HUDEP-2 (cell line): ENCODE data around the gene LCP2.

Experiments used
- DNase-seq, 76 experiments: peaks; one replicate each; lab custom pipeline; 2025; ENCODE audit not compliant: unreplicated experiment in 76 of 76; lab: John Stamatoyannopoulos, UW

LCP2 gene

DNA sequence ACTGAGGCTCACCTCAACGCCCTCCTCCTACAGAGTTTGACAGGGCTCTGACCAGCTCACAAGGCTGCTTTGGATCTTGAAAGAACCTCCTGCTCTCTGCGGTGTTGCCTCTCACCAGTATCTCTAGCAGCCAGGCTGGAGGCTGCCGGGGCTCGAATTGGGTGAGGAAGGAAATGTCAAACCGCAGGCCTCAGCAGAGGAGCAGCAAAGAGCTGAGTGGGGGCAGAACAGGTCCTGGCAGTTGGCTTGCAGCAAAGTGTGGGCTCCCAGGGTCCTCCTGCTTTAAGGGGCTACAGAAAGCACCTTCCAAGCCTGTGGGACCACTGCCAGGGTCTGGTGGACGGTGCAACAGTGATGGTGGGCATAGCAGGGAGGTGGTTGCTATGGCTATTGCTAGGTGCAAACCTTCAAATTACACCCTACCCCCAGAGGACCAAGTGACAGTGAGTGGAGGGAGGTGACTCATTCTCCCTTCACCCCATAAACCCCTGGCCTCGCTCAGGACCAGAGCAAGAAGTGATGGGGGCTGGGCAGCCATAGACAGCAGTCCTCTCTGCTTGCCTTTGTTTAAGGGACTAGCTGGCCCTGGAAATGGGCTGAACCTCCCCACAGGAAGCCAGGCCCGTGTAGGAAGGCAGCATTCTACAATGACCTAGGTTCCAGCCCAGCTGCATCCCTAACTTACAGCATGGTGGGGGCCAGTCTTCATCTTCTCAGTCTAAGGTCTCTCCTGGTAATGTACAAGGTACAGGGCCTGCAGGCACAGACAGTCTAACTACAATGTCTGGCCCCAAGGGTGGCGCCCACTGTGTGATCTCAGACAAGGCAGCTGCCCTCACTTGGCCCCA, 18.7 kb downstream of the LCP2 start:
- DNase-seq, result peak in 73 of 76 experiments; percentile 26 to 89 (median 71)

DNA sequence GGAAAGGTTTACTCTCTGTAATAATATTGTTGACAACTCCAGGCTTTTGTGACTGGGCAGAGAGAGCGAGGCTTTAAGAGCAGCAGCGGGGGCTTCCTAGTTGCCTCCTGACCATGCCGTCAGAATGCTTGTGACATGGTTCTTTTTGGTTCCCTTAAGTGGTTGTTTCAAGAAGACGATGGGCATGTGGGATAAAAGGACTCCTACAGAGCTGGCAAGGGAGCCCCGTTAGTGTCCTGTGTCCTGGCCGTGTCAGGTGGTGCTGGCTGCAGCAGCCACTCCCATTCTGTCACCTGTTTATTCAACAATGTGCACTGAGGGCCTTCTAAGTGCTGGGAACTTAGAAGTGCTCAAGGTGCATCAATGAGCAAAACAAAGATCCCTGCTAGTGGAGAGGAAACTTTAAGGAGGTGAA, 19.7 kb downstream of the LCP2 start:
- DNase-seq, result peak in 6 of 76 experiments; percentile 12 to 29 (median 22)

DNA sequence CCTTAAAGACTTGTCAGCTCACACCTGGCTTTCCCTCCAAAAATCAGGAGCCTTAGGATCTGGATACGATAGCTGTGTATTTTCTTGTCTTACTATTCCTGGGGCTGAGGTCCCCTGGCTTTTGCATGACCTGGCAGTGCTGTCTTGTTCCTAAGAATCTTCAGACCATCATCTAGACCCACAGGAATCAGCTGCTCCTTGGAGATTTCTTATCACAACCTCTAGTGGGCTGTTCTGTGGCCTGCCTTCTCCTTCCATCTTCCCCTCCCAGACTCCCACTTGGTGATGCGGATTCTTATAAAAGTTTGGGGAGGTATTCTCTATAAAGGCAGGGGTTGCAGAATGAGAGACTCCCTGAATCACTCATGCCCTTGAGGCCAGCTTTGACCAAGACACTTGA, 21.4 kb downstream of the LCP2 start:
- DNase-seq, result no peak

DNA sequence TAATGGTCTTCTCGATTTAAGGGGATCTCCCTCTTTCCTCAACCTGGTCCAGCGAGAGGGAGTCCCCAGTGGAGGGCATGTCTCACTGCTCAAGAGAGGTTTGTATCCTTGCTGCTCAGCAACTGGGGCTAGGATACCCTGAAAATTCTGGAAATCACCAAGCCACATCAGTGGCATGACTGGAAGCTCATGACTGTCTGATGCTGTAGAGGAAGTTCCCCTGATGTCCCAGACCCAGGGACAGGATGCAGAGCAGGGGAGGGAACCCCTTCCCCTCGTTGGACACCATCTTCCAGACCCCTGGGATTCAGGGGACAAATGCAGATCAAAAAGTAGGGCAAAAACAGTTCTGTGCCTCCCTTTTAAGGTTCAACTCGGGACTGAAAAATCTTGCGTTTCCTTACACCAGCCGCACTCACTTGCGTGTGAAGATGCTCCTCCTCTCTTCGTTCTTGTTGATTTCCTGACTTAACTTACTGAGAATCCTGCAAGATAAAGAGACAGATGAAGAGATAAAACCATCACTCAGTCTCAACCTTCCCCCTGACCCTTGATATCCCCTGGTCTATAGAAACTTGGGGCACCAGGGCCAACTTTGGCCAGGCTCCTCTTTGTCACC, 22.1 kb downstream of the LCP2 start:
- no peak for DNase-seq

DNA sequence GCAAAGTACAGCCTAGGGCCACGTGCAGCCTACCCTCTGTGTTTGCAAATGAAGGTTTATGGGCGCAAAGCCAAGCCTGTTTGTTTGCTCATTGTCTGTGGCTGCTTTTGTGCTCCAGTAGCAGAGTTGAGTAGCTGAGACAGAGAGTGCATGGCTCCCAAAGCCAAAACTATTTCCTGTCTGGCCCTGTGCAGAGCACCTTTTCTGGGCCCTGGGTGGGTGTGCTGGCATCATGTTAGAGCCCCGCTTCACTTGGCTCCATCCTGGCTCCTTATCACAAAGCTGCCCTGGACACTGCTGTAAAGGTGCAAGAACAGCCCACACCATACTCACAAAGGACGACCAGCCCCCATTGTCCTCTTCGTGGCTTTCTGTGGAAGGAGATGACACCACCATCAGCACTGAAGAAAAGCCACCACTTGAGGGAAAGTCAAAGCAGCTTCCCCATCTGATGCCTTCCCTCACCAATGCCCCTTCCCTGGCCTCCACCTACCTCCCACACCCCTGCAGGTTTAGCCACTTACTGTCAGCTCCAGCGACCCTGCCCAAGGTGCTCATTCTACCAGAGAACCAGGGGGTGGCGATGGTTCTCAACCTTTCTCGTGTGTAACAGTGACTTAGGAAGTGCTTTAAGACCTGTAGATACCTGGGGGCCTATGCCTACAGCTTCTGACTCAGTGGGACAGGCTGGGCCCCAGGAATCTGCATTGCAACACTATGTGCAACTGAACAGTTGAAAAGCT, 23.4 kb downstream of the LCP2 start:
- peak in 63 of 76 experiments; percentile 4 to 69 (median 39) for DNase-seq

DNA sequence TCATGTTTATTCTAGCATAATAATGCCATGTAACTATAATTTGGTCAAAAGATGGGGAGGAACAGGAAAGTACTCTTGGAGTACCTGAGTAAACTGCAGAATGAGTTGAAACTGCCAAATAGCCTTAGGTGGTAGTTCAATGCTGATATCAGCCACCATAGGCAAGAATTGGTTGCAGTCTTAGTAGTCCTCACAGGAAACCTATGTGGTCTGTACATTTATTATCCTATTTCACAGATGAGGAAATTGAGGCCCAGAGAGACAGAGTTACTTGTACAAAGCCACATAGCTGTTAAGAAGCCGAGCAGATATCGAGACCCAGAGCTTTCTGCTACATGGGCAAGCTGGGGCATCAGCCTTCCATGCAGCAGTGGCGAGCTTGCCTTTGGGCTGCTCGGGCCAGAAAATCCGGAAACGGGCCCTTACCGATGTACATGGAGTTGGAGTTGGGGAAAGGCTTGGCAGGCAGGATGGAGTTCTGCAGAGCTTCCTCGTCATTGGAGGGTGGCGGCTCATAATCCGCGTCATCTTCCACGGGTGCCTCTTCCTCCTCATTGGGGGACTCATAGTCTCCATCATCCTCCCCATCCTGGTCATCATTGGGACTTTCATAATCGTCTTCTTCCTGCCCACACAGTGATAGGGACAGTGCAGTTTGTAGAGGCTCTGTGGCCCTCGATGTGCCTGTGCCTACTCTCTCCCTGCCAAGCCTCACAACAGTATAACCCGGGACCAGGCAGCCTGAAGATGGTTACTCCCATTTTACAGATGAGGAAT, 27.1 kb downstream of the LCP2 start:
- no peak for DNase-seq

DNA sequence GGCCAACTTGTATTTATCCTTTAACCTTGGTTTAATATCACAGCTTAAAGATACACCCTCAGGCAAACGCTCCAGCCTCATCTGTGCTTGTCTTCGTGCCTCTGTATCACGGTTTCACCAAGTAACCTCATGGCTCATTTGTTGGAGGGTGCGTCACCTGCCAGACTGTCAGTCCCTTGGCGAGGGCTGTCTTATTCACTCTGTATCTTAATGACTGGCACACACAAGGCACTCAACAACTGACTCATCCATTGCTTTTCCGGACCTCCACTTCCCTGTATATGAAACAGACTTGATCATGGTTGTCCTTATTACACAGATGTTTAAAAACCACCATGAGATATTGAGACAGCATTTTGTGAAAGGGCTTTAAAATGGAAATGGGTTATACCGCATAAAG, 28.0 kb downstream of the LCP2 start:
- no peak for DNase-seq

DNA sequence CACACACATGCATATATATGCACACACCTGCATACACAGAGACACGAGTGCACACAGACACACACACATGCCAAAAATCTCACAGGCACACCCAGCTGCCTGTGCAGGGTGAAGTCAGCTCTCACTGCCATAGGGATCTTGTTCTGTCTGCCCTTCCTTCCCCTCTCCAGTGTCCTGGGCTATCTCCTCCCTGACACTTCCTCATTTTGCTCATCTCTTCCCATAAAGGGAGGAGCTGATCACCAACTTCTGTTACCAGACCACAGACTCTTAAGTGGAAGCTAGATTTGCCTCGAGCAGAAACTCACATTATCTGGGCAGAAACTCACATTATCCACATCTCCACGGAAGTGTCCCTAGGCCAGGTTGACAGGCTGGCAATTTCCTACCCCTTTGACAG, 28.7 kb downstream of the LCP2 start:
- DNase-seq, result peak in 8 of 76 experiments; percentile 15 to 40 (median 28)

DNA sequence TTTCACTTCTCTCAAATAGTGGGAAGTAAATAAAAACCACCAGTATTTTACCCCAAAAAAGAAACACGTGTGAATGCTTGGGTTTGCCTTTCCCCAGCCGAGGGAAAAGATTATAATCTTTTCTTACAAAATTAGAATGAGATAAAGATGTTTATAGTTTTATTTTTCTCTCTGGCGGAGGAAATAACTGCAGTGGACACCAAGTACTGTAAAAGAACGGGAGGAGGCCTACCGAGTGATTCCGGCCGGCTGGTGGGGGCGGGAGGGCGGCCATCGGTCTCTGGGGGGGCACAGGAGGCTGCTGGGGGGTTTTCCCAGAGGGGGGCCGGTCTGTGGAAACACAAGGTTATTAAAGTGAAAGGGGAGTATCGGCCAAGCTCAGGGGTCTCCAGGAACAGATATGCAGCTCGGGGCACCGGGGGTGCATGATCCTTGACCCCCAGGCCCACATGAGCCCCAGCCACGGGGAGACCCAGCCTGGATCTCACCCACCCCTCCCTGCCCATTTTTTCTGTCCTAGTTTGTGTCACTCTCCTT, 29.4 kb downstream of the LCP2 start:
- no peak for DNase-seq

DNA sequence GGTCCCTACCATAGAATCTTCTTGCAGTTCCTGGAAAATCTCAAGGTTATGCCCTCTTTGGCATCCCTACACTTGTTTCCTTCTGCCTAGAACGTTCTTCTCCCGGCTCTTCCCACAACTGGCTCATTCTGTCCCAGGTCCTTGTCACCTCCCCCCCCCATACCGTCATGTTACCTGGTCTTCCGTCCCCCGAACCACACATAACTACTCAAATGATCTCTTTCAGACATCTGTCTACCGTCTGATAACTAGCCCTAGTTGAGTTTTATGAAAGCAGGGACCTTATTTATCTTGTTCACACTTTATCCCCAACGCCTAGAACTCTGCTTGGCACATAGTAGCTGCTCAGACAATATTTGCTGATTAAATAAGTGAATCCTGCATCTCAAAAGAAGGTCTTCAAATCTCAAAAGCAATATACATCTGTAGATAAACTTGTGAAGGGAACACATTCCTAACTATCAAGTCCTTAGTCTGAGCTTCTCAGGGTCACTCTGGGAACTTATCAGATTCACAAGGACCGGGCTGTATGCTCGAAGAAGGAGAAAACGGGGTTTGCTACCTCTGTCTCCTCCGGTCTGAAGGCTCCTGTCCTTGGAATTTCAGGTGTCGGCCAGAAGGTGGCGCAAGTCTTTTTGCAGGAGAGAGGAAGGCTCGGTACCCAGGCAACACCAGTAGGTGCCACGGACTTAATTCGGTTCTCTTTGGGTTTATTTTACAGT, 30.0 kb downstream of the LCP2 start:
- peak in 73 of 76 experiments; percentile 16 to 85 (median 68) for DNase-seq

DNA sequence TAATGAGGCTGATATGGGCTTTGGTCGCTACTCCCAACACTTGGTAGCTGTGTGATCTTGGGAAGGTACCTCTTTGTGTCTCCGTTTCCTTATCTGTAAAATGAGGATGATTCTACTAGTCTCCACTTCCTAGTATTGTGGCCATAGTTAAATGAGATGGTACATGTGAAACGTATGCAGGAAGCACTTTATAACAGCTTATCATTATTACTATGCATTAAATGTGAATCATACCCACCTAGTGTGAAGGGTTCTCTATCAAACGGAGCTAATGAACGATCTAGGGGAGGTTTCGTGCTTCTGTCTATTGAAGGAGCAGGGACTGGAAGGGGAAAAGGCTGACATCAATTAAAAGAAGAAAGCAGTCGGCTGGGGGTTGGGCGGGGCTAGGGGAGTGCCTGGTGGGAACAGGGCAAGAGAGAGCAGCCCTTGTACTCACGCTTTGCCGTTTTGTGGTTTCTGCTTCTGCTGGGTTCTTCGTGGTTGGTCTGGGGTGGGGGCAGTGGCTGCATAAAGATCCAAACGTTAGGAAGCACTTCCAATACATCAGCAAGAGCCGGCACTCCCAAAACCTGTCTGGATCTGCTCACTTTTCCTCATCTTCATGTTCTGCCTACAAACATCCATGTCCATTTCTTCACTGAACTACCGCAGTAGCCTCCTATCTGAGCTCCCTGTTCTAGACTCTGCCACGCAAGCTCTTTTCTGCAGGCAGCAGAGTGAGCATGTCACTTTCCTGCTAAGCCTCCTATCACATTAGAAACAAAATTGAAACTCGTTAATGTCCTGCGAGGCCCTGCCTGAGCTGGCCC, 30.8 kb downstream of the LCP2 start:
- DNase-seq, result peak in 1 of 76 experiments; percentile 3

DNA sequence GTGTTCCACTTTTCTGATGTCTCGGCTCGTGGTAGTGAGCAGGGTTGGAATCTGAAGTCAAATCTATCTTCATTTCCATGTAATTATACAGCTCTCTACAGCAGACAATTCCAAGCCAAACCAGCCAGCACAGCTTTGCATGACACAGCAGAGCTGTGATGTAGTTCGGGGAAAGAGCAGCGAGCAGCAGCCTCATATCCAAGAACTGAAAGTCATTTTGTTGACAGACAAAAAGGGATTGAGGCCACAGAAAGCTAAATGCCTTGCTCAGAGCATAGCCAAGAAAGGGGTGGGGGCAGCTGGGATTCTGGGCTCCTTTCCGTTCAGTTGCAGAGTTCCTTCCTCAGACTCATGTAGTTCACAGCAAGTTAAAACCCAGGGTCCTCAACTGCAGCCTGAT, 32.1 kb downstream of the LCP2 start:
- no peak for DNase-seq

DNA sequence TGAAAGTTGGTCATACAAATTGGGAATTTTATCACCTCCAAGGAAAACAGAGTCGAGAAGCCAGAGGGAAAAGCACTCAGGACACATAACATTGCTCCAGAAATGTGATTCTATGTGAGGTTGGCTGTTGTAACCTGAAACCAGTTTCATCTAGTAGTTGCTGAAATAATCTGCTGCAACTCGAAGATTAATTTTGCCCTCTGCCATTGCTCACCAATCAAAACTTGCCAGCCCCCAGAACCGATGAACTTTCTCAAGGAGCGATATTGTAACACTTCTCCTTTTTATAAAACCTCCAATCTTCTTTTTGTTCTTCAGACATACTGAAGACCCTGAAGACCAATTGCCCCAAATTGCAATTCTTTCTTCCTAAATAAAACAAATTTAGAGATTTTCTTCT, 33.7 kb downstream of the LCP2 start:
- no peak for DNase-seq

DNA sequence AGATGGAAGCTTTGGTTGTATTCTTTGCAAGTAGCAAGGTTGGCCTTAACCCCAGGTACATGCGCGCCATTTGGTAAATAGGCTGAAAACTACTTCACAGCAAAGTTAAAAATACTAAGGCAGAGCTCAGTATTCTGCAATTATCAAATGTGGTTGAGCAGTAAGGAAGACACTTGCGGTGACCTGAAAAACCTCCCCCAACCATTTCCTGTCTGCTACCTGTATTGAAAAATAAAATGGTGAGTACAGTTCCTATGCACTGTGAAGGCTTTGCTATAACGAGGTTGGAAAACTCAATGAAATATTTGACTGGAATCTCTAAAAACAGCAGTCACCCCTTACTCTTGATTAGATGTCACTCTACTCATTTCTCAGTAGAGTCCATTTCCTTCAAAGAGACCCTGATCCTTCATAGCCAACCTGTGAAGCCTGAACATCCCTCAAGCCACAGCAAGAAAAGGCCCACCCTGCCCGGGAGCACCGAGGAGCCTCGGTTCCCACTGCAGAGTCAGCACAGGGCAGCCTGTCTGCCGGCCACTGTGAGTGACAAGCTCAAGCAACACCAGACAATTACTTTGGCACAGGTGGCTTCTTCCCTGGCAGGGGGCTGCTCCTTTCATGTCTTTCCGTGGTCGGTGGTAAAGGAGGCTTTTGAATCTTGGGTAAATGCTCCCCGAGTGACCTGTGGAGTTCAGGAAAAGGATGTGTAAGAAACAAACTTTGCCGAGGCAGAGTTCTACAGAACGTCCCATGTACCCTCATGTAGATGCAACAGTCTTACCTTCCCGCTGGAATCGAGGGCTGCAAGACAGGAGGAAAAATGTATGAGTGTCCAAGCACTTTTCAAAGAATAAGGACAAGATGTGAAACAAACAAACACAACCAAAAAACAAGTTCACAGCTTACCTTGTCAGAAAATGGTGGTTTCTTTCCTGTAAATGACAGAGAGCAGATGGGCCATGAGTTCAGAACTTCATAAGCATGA, 35.2 kb downstream of the LCP2 start:
- DNase-seq, result no peak

DNA sequence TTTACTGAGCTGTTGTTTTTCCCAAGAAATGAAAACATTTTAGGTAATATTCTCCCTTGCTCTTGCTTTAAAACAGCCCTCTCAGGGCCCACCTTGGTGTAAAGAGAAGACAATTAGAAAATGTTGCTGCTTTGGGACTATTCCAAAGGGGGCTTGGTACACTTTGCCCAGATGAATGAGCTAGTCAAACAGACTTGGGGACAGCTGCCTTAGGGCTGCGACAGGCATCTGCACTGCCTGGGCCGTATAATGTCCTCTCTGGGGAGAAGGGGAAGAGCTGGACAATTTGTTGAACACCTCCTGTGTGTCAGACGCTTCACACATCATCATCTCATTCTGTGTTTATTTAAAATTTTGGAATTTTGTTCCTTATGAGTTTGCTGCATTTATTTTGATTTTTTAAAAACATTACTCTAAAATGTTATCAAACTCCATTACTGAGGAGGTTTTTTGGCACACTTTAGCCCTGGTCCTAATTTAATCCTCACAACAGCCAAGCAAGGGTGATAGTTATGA, 36.0 kb downstream of the LCP2 start:
- no peak for DNase-seq

DNA sequence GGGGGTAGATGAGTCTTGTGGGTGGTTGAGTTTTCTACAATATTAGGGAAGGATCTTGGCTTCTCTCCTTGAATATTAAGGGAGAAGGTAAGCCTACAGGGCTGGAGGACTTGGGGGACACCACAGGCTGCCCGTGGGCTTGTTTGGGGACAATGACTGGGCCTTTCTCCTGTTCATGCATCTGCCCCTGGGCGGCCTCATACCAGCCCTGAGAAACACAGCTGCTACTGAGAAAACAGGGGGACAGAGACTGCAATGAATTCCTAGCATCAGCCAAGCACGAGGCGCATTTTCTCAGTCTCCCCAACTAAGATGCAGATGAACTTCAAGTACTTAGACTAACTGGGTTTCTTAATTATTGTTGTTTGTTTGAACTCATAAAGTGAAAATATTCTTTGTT, 40.2 kb downstream of the LCP2 start:
- DNase-seq, result no peak

DNA sequence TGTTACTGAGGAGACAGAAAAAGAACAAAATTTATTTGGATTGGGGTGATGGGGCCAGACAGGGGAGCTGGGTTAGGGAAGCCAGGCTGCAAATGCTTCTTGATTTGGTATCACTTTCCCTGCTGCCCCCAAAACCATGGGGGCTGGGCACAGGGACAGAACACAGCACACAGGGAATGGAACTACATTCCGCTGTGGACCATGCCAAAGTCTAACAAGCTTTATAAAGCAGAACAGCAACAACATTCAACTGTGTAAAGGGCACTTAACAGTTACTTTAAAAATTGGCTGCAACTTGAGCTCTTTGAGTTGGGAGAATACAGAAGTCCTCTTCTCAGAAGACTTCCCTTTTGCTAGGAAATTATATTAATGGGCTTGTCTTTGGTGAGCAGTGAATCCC, 41.0 kb downstream of the LCP2 start:
- no peak for DNase-seq

DNA sequence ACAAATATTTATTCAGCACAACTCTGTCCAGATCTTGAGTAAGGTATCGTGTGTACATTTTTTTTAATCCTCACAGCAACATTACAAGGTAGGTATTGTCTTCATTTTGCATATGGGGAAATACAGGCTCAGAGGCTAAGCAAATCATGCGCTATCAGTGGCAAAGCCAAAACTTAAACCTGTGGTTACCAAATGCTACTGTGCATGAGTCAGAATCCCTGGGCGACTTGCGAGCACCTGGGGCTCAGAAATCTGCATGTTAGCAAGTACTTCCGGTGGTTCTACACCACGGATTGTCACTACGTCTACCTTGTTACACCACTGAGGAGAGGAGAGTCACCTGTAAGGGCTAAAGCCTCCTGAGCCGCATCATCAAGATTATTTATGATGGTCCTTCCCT, 43.5 kb downstream of the LCP2 start:
- DNase-seq, result no peak
